AG04449 (cell line): ENCODE results near the gene SLC7A14.

Experiments
- CTCF ChIA-PET: fragments of 350-600 bp; formaldehyde crosslinking; extraction: SDS; loops from one replicate; lab custom pipeline; 2021; ENCODE audit warnings: antibody characterized with exemption; lab: Yijun Ruan, JAX
- POLR2A ChIA-PET: fragments of 400-600, 350-600 bp; formaldehyde crosslinking; extraction: SDS; loops from one replicate; lab custom pipeline; 2020; ENCODE audit warnings: antibody characterized with exemption, inconsistent platforms; lab: Yijun Ruan, JAX
- DNase-seq: peaks from one replicate; pipeline ENCODE4 v3.0.0-alpha.2; 2010; ENCODE audit warnings: low read depth, low spot score
- H3K4me3 ChIP-seq: 2 replicates; pipeline ENCODE4 v1.5.1; 2011; ENCODE audit warnings: low read depth, mild to moderate bottlenecking, control low read depth, low read length
- TF ChIP-seq, protein P1 (sequence below): IDR thresholded peaks from one replicate; pipeline ENCODE4 v1.5.1; 2011; ENCODE audit warnings: mild to moderate bottlenecking, moderate library complexity, low read length, control low read depth, inconsistent platforms; ENCODE audit not compliant: insufficient read depth; ENCODE audit errors: missing control alignments

The SLC7A14 gene

DNA sequence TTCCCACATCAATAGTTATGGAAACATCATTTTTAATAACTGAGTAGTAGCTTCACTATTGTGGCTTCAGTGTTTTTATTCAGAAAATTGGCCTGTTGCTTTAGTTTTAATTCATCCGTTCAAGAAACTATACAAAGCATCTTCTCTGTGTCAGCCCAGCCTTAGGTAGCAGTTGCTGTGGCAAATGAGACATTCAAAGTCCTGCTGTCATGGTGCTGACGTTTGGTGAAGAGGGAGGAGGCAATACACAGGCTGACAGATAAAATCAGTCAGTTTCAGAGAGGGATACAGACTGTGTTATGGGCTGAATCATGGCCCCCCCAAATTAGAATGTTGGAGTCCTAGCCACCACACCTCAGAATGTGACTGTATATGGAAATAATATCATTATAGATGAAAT, 56.5 kb downstream of the SLC7A14 start:
- DNase-seq = no peak
- ChIA-PET POLR2A (no interaction called here), CTCF (interaction anchor here (1.3 kb wide), 1 partner anchor 11 kb away, joined by 3 read pairs; no protein-coding TSS in a partner anchor)
- H3K4me3 ChIP-seq = no peak overlapping the region
- TF ChIP-seq, protein P1, sequence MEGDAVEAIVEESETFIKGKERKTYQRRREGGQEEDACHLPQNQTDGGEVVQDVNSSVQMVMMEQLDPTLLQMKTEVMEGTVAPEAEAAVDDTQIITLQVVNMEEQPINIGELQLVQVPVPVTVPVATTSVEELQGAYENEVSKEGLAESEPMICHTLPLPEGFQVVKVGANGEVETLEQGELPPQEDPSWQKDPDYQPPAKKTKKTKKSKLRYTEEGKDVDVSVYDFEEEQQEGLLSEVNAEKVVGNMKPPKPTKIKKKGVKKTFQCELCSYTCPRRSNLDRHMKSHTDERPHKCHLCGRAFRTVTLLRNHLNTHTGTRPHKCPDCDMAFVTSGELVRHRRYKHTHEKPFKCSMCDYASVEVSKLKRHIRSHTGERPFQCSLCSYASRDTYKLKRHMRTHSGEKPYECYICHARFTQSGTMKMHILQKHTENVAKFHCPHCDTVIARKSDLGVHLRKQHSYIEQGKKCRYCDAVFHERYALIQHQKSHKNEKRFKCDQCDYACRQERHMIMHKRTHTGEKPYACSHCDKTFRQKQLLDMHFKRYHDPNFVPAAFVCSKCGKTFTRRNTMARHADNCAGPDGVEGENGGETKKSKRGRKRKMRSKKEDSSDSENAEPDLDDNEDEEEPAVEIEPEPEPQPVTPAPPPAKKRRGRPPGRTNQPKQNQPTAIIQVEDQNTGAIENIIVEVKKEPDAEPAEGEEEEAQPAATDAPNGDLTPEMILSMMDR = no peak

DNA sequence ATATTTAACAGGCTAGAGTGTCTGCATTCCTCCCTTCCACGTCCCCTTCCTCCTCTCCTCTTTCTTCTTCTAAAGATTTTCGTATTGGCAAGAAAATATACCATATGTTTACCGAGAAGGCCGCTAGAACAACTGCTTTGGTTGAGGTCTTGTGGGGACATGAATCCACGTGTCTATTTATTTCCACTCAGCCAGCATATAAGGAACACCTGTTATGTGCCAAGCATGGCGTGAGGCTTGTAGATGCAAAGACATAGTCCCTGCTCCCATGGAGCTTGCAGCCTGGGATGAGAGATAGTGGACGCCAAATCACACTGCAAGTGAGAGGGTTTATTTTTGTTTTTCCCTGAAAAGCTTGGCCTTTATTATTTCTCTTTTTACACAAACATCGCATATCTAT, 57.1 kb downstream of the SLC7A14 start:
- H3K4me3 ChIP-seq = no peak overlapping the region
- CTCF ChIA-PET = interaction anchor here (0.9 to 1.3 kb wide), 3 partner anchors 12 to 283 kb away, joined by 3 read pairs; no protein-coding TSS in a partner anchor
- TF ChIP-seq, protein P1 = no peak
- POLR2A ChIA-PET = no interaction called here
- no peak for DNase-seq

DNA sequence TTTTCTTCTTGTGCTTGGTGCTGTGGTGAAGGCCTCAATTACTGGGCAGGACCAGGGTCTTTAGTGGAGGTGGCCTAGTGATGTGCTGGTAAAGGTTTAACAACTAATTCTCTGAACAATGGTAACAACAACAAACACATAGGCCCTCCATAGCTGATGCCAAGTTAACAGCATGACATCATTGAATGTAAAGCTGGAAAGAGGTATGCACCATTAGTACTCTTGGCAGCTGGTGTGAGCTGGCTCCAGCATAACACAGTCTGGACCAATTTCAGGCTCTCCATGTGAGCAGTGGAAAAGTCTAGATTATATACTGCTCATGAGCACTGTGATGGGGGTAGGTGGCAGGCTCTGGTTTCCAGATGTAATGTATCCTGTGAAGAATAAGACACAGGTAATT, 61.8 kb downstream of the SLC7A14 start:
- ChIA-PET CTCF (interaction anchor here (1.5 kb wide), 1 partner anchor 24 kb away, joined by 3 read pairs; no protein-coding TSS in a partner anchor), POLR2A (no interaction called here)
- TF ChIP-seq, protein P1 = no peak
- no peak overlapping the region for H3K4me3 ChIP-seq
- DNase-seq = no peak

DNA sequence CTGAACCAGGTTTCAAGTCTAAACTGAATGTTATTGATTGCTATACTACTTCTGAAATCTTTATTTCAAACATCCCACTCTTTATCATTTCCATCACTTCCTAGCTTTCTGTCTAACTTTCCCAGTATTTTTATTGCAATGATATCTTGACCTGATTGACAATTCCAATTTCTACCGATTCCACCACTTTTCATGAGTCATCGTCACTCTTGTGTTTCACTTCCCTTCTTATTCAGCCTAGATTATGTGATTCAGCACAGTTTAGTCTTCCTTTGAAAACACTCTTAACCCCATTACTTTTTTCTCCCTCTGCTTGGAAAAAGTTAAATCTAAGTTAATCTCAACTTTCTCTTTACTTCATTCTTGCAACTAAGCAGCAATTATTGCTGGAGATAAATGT, 62.6 kb downstream of the SLC7A14 start:
- ChIA-PET POLR2A (no interaction called here), CTCF (interaction anchor here (1.1 to 1.3 kb wide), 2 partner anchors 24 to 288 kb away, joined by 4 to 6 read pairs; no protein-coding TSS in a partner anchor)
- DNase-seq = no peak
- H3K4me3 ChIP-seq = no peak overlapping the region
- TF ChIP-seq, protein P1 = no peak

DNA sequence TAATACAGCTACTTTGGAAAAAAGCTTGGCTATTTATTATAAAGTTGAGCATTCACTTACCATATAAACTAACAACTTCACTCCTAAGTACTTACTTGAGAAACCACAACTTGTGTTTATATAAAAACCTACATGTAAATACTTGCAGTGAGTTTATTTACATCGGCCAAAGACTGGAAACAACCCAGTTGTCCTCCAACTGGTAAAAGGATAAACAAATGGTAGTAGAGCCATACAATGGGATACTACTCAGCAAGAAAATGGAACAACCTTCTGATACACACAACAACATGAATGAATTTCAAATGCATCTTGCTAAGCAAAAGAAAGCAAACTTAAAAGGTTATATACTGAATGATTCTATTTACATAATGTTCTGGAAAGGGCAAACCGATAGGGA, 63.7 kb downstream of the SLC7A14 start:
- CTCF ChIA-PET = interaction anchor here (1.1 to 1.3 kb wide), 2 partner anchors 23 to 289 kb away, joined by 4 to 6 read pairs; no protein-coding TSS in a partner anchor
- TF ChIP-seq, protein P1 = no peak
- H3K4me3 ChIP-seq = no peak overlapping the region
- POLR2A ChIA-PET = no interaction called here
- DNase-seq = no peak

DNA sequence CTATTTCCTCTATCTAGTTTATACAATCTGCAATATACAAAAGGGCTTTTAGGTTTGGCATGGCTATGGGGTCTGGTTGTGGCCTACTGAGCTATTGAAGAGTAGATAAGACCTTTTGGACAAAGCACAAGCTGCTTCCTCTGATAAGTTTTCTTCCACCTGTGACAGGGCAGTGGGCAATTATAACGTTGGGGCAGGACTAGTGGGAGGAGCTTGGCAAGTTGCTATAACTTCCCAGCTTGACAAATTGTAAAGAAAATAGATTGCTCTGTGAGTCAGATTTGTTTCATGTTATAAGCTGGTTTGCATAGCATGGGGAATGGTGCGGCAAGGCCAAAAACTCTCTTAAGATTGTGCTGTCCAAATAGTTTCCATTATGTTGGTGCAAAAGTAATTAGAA, 64.9 kb downstream of the SLC7A14 start:
- TF ChIP-seq, protein P1 = no peak
- CTCF ChIA-PET = interaction anchor here (1.5 kb wide), 1 partner anchor 291 kb away, joined by 6 read pairs; no protein-coding TSS in a partner anchor
- DNase-seq = peak; percentile 33
- no peak overlapping the region for H3K4me3 ChIP-seq
- POLR2A ChIA-PET = no interaction called here
